GM19328 (cell line): ENCODE data around the gene TOR4A.

ENCODE experiments used
- ATAC-seq: cut with Tn5 transposase; IDR thresholded peaks from one replicate; pipeline ENCODE4 v1.9.1; 2021; ENCODE audit warnings: mild to moderate bottlenecking, moderate library complexity; ENCODE audit not compliant: unreplicated experiment

TOR4A gene

GRCh38 chr9:137331929-137332328 lies 54.4 kb downstream of the TOR4A start:
- ATAC-seq: no peak
